ENCODE measurements around the gene LLGL2.

Gene LLGL2

DNA sequence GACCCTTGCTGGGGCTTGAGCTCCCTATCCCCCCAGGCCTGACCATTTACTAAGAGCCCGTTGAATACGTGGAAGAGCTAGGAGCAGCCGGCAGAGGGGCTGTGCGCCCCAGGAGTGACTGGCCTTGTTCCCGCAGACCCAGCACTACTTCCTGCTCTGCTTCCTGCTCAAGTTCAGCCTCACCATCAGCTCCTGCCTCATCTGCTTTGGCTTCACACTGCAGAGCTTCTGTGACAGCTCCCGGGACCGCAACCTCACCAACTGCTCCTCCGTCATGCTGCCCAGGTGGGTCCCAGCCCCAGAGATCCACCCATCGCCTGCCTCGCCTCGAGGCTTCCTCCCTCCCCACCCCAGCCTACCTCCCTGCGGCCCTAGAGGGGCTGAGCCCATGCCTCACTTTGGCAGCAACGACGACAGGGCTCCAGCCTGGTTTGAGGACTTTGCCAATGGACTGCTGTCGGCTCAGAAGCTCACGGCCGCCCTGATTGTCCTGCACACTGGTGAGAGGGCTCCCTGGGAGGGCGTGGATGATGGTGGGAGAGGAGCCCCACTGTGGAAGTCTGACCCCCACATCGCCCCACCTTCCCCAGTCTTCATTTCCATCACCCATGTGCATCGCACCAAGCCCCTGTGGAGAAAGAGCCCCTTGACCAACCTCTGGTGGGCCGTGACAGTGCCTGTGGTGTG lies 27.3 kb upstream of the LLGL2 start:
- Histone ChIP-seq H3K9me2 (replicated peaks; ENCODE audit: control insufficient read depth, low read length) (no peaks in the 10 kb centered on the region), H3K36me3 (ENCODE audit: control insufficient read depth, low read length) (peaks cover 6% of the 10 kb centered on the region; the same call in 1 of the 2 replicates), H3K4me2 (ENCODE audit: low read length) (no peak overlapping the region), H3K4me1 (ENCODE audit: control insufficient read depth, low read length) (no peaks in the 10 kb centered on the region), H3F3A (ENCODE audit: control insufficient read depth, insufficient read depth) (no peaks in the 10 kb centered on the region), H3K4me3 (ENCODE audit: low read length) (no peak overlapping the region), H4K20me1 (ENCODE audit: control insufficient read depth, insufficient read depth, low read depth, low read length) (no peaks in the 10 kb centered on the region), H3K27me3 (ENCODE audit: control insufficient read depth, low read length) (no peaks in the 10 kb centered on the region), H3K9me3 (ENCODE audit: control insufficient read depth, insufficient read depth, low read length) (no peaks in the 10 kb centered on the region), H3K27ac (ENCODE audit: low read depth, low read length) (no peak overlapping the region), H3K79me2 (ENCODE audit: control insufficient read depth, low read length) (no peaks in the 10 kb centered on the region)
- TF ChIP-seq EZH2phosphoT487 (IDR thresholded peaks at IDR 0.05; ENCODE audit: borderline replicate concordance, low read length) = no peak

DNA sequence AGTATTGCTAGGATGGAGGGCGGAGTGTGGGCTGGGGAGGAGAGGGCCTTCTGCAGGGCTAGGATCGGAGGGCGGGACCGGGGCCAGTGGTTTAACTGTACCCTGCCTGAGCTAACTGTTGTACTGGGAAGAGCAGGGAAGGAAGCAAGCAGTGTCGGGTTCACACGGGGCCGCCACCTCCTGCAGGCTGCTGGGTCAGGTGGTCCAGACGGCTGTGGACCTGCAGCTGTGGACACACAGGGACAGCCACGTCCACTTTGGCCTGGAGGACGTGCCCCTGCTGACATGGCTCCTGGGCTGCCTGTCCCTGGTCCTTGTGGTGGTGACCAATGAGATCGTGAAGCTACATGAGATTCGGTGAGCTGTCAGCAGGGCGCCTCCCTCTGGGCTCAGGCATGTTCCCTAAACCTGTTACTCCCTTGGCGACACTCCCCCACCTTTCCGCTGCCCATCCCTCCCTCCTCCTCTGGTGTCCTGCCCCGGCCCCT lies 26.7 kb upstream of the LLGL2 start:
- H3K4me3 ChIP-seq (ENCODE audit: low read length) = no peak overlapping the region
- no peaks in the 10 kb centered on the region for H4K20me1 ChIP-seq (ENCODE audit: control insufficient read depth, insufficient read depth, low read depth, low read length)
- H3K4me1 ChIP-seq (ENCODE audit: control insufficient read depth, low read length) = no peaks in the 10 kb centered on the region
- H3K36me3 ChIP-seq (ENCODE audit: control insufficient read depth, low read length) = peaks cover 3% of the 10 kb centered on the region; the same call in 1 of the 2 replicates
- H3F3A ChIP-seq (ENCODE audit: control insufficient read depth, insufficient read depth) = no peaks in the 10 kb centered on the region
- TF ChIP-seq CTCF (IDR thresholded peaks at IDR 0.05; ENCODE audit: low read depth, low read length, poor library complexity, severe bottlenecking) (no peak), EZH2phosphoT487 (IDR thresholded peaks at IDR 0.05; ENCODE audit: borderline replicate concordance, low read length) (no peak)
- no peak overlapping the region for H3K27ac ChIP-seq (ENCODE audit: low read depth, low read length)
- H3K79me2 ChIP-seq (ENCODE audit: control insufficient read depth, low read length) = no peaks in the 10 kb centered on the region
- H3K9me2 ChIP-seq (replicated peaks; ENCODE audit: control insufficient read depth, low read length) = no peaks in the 10 kb centered on the region
- H3K9me3 ChIP-seq (ENCODE audit: control insufficient read depth, insufficient read depth, low read length) = no peaks in the 10 kb centered on the region
- H3K4me2 ChIP-seq (ENCODE audit: low read length) = no peak overlapping the region
- H3K27me3 ChIP-seq (ENCODE audit: control insufficient read depth, low read length) = no peaks in the 10 kb centered on the region

DNA sequence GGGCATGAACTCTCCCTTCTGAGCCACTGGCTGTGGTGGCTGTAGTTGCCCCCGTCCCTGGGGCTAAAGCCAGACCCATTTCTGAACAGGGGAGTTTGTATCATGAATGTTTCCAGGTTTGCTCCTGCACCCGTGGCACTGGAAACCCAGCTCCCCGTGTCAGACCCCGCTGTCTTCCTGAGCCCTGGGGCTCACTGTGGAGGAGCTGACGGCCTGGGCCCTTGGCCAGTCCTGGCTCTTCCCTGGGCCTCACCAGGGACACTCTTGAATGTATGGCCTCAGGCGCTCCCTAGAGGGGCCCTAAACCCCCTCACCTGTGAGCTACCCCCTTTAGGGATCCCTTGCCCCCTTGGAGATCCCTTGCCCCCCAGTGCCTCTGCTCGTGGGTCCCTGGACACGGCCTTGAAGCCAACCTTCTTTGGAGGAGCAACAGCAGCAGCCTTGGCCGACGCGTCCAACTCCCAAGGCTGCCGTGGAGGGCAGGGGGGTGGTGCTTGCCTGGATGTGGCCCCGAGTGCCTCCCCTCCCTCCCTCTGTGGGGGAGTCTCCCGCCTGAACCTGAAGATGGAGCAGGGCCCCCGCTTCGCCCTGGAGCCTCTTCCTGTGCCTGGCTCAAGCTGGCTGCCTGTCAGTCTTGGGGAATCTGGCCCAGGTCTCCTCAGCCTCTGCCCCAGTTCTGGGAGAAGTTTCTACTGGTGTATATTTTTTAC lies 26.0 kb upstream of the LLGL2 start:
- Histone ChIP-seq H3K27me3 (ENCODE audit: control insufficient read depth, low read length) (no peaks in the 10 kb centered on the region), H3K4me2 (ENCODE audit: low read length) (no peak overlapping the region), H3K9me2 (replicated peaks; ENCODE audit: control insufficient read depth, low read length) (no peaks in the 10 kb centered on the region), H4K20me1 (ENCODE audit: control insufficient read depth, insufficient read depth, low read depth, low read length) (no peaks in the 10 kb centered on the region), H3K79me2 (ENCODE audit: control insufficient read depth, low read length) (no peaks in the 10 kb centered on the region), H3K36me3 (ENCODE audit: control insufficient read depth, low read length) (peaks cover 3% of the 10 kb centered on the region; the same call in 1 of the 2 replicates), H3K4me1 (ENCODE audit: control insufficient read depth, low read length) (no peaks in the 10 kb centered on the region), H3F3A (ENCODE audit: control insufficient read depth, insufficient read depth) (no peaks in the 10 kb centered on the region), H3K9me3 (ENCODE audit: control insufficient read depth, insufficient read depth, low read length) (no peaks in the 10 kb centered on the region), H3K4me3 (ENCODE audit: low read length) (no peak overlapping the region), H3K27ac (ENCODE audit: low read depth, low read length) (no peak overlapping the region)
- TF ChIP-seq EZH2phosphoT487 (IDR thresholded peaks at IDR 0.05; ENCODE audit: borderline replicate concordance, low read length) = no peak
- no peak for TF ChIP-seq CTCF (IDR thresholded peaks at IDR 0.05; ENCODE audit: low read depth, low read length, poor library complexity, severe bottlenecking)
